DOHH2 (cell line): ENCODE data around the gene VARS2.
"Not testable (repeated sequence)": the region's sequence is repeated elsewhere in the genome, so short reads cannot be mapped to it uniquely, and the experiment has no call there.

Experiments used
- CTCF ChIP-seq: fragments of 200-600 bp; sonication (generic); IDR thresholded peaks from one replicate; pipeline ENCODE4 v1.5.1; 2014; ENCODE audit warnings: antibody characterized with exemption, mild to moderate bottlenecking, low read depth, low read length; ENCODE audit not compliant: poor library complexity, severe bottlenecking
- EZH2phosphoT487 ChIP-seq: fragments of 200-600 bp; sonication (generic); IDR thresholded peaks from 2 replicates; pipeline ENCODE4 v1.6.1; 2017; ENCODE audit warnings: borderline replicate concordance, mild to moderate bottlenecking, antibody characterized with exemption, low read length, moderate library complexity, mixed read lengths

GRCh38 chr6:30907290-30907757 is 6.7 kb upstream of the VARS2 start:
- TF ChIP-seq CTCF, EZH2phosphoT487: not testable (repeated sequence)
